ENCODE measurements around the gene RCOR1.

DNA sequence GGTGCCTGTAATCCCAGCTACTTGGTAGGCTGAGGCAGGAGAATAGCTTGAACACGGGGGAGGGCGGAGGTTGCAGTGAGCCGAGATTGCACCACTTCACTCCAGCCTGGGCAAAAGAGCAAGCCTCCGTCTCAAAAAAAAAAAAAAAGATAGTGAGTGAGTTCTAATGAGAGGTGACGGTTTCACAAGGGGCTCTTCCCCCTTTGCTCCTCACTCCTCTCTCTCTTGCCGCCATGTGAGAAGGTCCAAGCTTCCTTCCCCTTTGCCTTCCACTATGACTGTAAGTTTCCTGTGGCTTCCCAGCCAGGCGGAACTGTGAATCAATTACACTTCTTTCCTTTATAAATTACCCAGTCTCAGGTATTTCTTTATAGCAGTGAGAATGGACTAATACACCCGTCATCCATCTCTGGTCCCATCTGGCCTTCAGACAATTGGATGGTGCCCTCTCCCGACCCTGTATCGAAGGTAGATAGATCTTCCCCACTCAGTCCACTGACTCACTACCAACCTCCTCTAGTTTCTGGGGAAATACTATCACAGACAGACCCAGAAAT is 27.0 kb upstream of the RCOR1 start:
- TF ChIP-seq KAT7 (CRISPR knock-in tag; IDR thresholded peaks at IDR 0.05; ENCODE audit: borderline replicate concordance) (no peak), CTCF (IDR thresholded peaks at IDR 0.05) (no peak), RELA (CRISPR knock-in tag; IDR thresholded peaks at IDR 0.05; ENCODE audit: borderline replicate concordance) (no peak), NR1H2 (CRISPR knock-in tag; IDR thresholded peaks at IDR 0.05) (no peak)
- TF ChIP-seq, protein P1, sequence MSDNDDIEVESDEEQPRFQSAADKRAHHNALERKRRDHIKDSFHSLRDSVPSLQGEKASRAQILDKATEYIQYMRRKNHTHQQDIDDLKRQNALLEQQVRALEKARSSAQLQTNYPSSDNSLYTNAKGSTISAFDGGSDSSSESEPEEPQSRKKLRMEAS (CRISPR knock-in tag; IDR thresholded peaks at IDR 0.05): no peak
